HTERT RPE-1 (cell line): ENCODE measurements around the gene RNF126.
"Not testable (repeated sequence)": the region's sequence is repeated elsewhere in the genome, so short reads cannot be mapped to it uniquely, and the experiment has no call there.

ENCODE experiments used
- in situ Hi-C: fragments of 300-500 bp; cut with MboI; formaldehyde crosslinking; loops from 4 replicates; pipeline ENCODE4 v1.14.3; 2020; ENCODE audit warnings: low sequenced_read_pairs

Gene RNF126

GRCh38 chr19:662962-663681, at the start of gene RNF126:
Gene RNF126, minus strand, starts transcription at chr19:663214. Its CDS starts 93 bp downstream, at chr19:663121.
- in situ Hi-C loops = no loop called here

- in situ Hi-C loops = no loop called here
Observed at GRCh38 chr19:711254-711653, 48.2 kb upstream of the RNF126 start.

- in situ Hi-C loops = no loop called here
Observed at GRCh38 chr19:710767-711166, 47.8 kb upstream of the RNF126 start.

GRCh38 chr19:709965-710571, 47.1 kb upstream of the RNF126 start:
- in situ Hi-C loops = no loop called here

- in situ Hi-C loops = no loop called here
Observed at GRCh38 chr19:709196-709964, 46.4 kb upstream of the RNF126 start.

- in situ Hi-C loops = no loop called here
Observed at GRCh38 chr19:708154-709143, 45.4 kb upstream of the RNF126 start, which contains the start of gene PALM. Gene PALM, plus strand, starts transcription at chr19:708935. Its CDS starts 212 bp downstream, at chr19:709147.

GRCh38 chr19:704447-704741, 41.4 kb upstream of the RNF126 start:
- in situ Hi-C loops = no loop called here

GRCh38 chr19:703651-704446, 40.8 kb upstream of the RNF126 start:
- in situ Hi-C loops = no loop called here

GRCh38 chr19:703329-703650, 40.3 kb upstream of the RNF126 start:
- in situ Hi-C loops = no loop called here

- in situ Hi-C loops = not testable (repeated sequence)
Observed at GRCh38 chr19:702847-703246, 39.8 kb upstream of the RNF126 start.

GRCh38 chr19:699885-700284, 36.9 kb upstream of the RNF126 start:
- in situ Hi-C loops = not testable (repeated sequence)

GRCh38 chr19:698529-698928, 35.5 kb upstream of the RNF126 start:
- in situ Hi-C loops = not testable (repeated sequence)

- in situ Hi-C loops = no loop called here
Observed at GRCh38 chr19:695352-695949, 32.4 kb upstream of the RNF126 start, which contains the start of gene PRSS57. Gene PRSS57, minus strand, starts transcription at chr19:695452. Its CDS starts 22 bp downstream, at chr19:695430.

- in situ Hi-C loops = no loop called here
Observed at GRCh38 chr19:694481-695351, 31.7 kb upstream of the RNF126 start.

GRCh38 chr19:690203-690602, 27.2 kb upstream of the RNF126 start:
- in situ Hi-C loops = no loop called here

- in situ Hi-C loops = no loop called here
Observed at GRCh38 chr19:688992-689391, 26.0 kb upstream of the RNF126 start.

GRCh38 chr19:688214-688613, 25.2 kb upstream of the RNF126 start:
- in situ Hi-C loops = no loop called here

- in situ Hi-C loops = no loop called here
Observed at GRCh38 chr19:687569-688166, 24.7 kb upstream of the RNF126 start.
